ENCODE measurements around the gene RGR.
A peak's percentile ranks its signal among the peaks of the same experiment; 100 is the strongest.
"Not testable (repeated sequence)": the region's sequence is repeated elsewhere in the genome, so short reads cannot be mapped to it uniquely, and the experiment has no call there.

RGR gene

GRCh38 chr10:84270708-84271107 lies 25.9 kb downstream of the RGR start:
- DNase-seq (ENCODE audit: extremely low spot score), result no peak
- CTCF ChIA-PET, result no interaction called here
- TF ChIP-seq HDGF (IDR thresholded peaks at IDR 0.05; ENCODE audit: borderline replicate concordance) (no peak), TARDBP (IDR thresholded peaks at IDR 0.05) (no peak), LEF1 (IDR thresholded peaks at IDR 0.05; ENCODE audit: borderline replicate concordance) (no peak), FOXA1 (IDR thresholded peaks at IDR 0.05) (no peak), NFRKB (IDR thresholded peaks at IDR 0.05) (no peak), ARNT (IDR thresholded peaks at IDR 0.05) (no peak)
- TF ChIP-seq, protein P1, sequence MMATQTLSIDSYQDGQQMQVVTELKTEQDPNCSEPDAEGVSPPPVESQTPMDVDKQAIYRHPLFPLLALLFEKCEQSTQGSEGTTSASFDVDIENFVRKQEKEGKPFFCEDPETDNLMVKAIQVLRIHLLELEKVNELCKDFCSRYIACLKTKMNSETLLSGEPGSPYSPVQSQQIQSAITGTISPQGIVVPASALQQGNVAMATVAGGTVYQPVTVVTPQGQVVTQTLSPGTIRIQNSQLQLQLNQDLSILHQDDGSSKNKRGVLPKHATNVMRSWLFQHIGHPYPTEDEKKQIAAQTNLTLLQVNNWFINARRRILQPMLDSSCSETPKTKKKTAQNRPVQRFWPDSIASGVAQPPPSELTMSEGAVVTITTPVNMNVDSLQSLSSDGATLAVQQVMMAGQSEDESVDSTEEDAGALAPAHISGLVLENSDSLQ (IDR thresholded peaks at IDR 0.05), result no peak
- POLR2A ChIA-PET, result no interaction called here

DNA sequence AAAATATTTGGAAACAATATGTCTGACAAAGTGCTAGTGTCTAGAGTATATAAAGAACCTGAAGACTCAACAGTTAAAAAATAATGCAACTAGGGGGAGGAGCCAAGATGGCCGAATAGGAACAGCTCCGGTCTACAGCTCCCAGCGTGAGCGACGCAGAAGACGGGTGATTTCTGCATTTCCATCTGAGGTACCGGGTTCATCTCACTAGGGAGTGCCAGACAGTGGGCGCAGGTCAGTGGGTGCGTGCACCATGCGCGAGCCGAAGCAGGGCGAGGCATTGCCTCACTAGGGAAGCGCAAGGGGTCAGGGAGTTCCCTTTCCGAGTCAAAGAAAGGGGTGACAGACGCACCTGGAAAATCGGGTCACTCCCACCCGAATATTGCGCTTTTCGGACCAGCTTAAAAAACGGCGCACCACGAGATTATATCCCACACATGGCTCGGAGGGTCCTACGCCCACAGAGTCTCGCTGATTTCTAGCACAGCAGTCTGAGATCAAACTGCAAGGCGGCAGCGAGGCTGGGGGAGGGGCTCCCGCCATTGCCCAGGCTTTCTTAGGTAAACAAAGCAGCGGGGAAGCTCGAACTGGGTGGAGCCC lies 35.1 kb downstream of the RGR start:
- DNase-seq (ENCODE audit: extremely low spot score); POLR2A ChIA-PET: not testable (repeated sequence)
- TF ChIP-seq L3MBTL2 (conservative IDR thresholded peaks at IDR 0.05), result peak; percentile 82
- CTCF ChIA-PET, result interaction anchor here (0.6 kb wide), 1 partner anchor 257 kb away, joined by 3 read pairs; no protein-coding TSS in a partner anchor

DNA sequence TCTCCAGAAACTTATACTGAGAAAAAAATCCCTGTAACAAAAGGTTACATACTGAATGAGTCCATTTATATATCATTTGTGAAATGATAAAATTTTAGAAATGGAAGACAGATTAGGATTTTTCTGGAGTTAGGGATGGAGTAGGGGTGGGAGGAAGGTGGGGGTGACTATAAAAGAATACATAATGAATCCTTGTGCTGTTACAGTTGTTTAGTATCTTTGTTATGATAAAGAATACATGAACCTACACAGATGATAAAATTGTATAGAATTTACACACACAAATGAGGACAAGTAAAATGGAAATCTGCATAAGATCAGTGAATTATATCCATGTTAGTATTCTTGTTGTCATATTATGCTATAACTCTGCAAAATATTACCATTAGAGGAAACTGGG lies 41.8 kb downstream of the RGR start:
- no peak for DNase-seq (ENCODE audit: extremely low spot score)
- POLR2A ChIA-PET, result no interaction called here
- CTCF ChIA-PET, result no interaction called here
- no peak for TF ChIP-seq FOXA1 (IDR thresholded peaks at IDR 0.05)
- no peak for TF ChIP-seq HDGF (IDR thresholded peaks at IDR 0.05; ENCODE audit: borderline replicate concordance)
- no peak for TF ChIP-seq L3MBTL2 (conservative IDR thresholded peaks at IDR 0.05)

DNA sequence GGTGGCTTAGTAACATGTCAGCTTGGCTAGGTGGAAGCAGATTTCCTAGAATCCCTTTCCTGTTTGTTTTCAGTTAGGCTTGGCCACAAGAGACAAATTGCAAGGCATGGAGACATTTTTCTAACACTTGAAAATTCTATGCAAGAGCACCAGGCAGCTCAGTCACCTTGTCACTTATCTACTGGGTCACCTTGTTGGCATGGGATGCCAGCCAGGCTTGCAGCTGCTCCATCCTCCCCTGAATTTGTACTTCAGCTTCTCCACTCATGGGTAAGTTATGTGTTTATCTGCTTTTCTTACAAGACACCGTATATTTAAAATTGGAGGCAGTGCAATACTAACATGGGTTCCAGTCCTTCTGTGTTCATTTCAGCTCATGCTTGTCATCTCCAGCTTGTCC lies 43.3 kb downstream of the RGR start:
- DNase-seq (ENCODE audit: extremely low spot score), result no peak
- ChIA-PET POLR2A (interaction anchor here (1.4 kb wide), 1 partner anchor 40 kb away, joined by 3 read pairs; the partner anchor contains the start of gene CCSER2), CTCF (no interaction called here)
- TF ChIP-seq, protein P1 (IDR thresholded peaks at IDR 0.05), result no peak
- TF ChIP-seq FOXM1 (IDR thresholded peaks at IDR 0.05; ENCODE audit: borderline replicate concordance) (no peak), ZNF384 (IDR thresholded peaks at IDR 0.05) (no peak), HDGF (IDR thresholded peaks at IDR 0.05; ENCODE audit: borderline replicate concordance) (no peak), L3MBTL2 (conservative IDR thresholded peaks at IDR 0.05) (no peak)

GRCh38 chr10:84289521-84290200 lies 44.8 kb downstream of the RGR start:
- ChIA-PET POLR2A (no interaction called here), CTCF (no interaction called here)
- no peak for DNase-seq (ENCODE audit: extremely low spot score)
- TF ChIP-seq BHLHE40 (IDR thresholded peaks at IDR 0.05; ENCODE audit: borderline replicate concordance), result no peak

GRCh38 chr10:84290235-84290634 lies 45.4 kb downstream of the RGR start:
- CTCF ChIA-PET, result no interaction called here
- POLR2A ChIA-PET, result no interaction called here

GRCh38 chr10:84291384-84291783 lies 46.5 kb downstream of the RGR start:
- DNase-seq (ENCODE audit: extremely low spot score), result peak; percentile 39
- TF ChIP-seq FOXM1 (IDR thresholded peaks at IDR 0.05; ENCODE audit: borderline replicate concordance) (no peak), SUZ12 (IDR thresholded peaks at IDR 0.05) (no peak), FOXA1 (IDR thresholded peaks at IDR 0.05) (no peak), ELF4 (IDR thresholded peaks at IDR 0.05) (no peak), HDGF (IDR thresholded peaks at IDR 0.05; ENCODE audit: borderline replicate concordance) (no peak), ARNT (IDR thresholded peaks at IDR 0.05) (no peak)
- CTCF ChIA-PET, result no interaction called here
- POLR2A ChIA-PET, result no interaction called here

More at GRCh38 chr10:84290235-84290634, 45.4 kb downstream of the RGR start:
- no peak for TF ChIP-seq HDGF (IDR thresholded peaks at IDR 0.05; ENCODE audit: borderline replicate concordance)
- TF ChIP-seq FOXA1 (IDR thresholded peaks at IDR 0.05), result no peak
- no peak for TF ChIP-seq NFRKB (IDR thresholded peaks at IDR 0.05)
- TF ChIP-seq CTBP1 (IDR thresholded peaks at IDR 0.05; ENCODE audit: borderline replicate concordance), result no peak
- TF ChIP-seq ZNF384 (IDR thresholded peaks at IDR 0.05), result no peak
- TF ChIP-seq, protein P1 (IDR thresholded peaks at IDR 0.05), result no peak
- no peak for TF ChIP-seq TARDBP (IDR thresholded peaks at IDR 0.05)
- no peak for TF ChIP-seq L3MBTL2 (conservative IDR thresholded peaks at IDR 0.05)
- TF ChIP-seq LEF1 (IDR thresholded peaks at IDR 0.05; ENCODE audit: borderline replicate concordance), result no peak
- no peak for TF ChIP-seq ARNT (IDR thresholded peaks at IDR 0.05)
- no peak for TF ChIP-seq SUZ12 (IDR thresholded peaks at IDR 0.05)
- TF ChIP-seq SP1 (IDR thresholded peaks at IDR 0.05), result no peak
- no peak for DNase-seq (ENCODE audit: extremely low spot score)

DNA sequence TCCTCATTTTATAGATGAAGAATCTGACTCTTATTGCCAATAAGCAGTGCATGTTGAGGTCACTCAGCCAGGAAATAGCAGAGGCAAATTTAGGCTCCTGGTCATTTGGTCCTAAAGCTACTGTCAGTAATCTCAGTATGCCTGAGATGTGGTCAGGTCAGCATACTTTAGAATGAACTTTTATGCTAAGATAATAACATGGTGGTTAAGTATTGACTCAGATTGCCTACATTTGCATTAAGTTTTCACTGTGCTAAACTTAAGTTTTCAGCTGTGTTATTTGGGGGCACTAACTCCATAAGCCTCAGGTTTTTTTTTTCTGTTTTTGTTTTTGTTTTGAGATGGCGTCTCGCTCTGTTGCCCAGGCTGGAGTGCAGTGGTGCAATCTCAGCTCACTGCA lies 47.6 kb downstream of the RGR start:
- no peak for DNase-seq (ENCODE audit: extremely low spot score)
- ChIA-PET POLR2A (interaction anchor here (0.7 kb wide), 1 partner anchor 26 kb away, joined by 3 read pairs; no protein-coding TSS in a partner anchor), CTCF (no interaction called here)
- TF ChIP-seq CTBP1 (IDR thresholded peaks at IDR 0.05; ENCODE audit: borderline replicate concordance) (no peak), FOXM1 (IDR thresholded peaks at IDR 0.05; ENCODE audit: borderline replicate concordance) (no peak), L3MBTL2 (conservative IDR thresholded peaks at IDR 0.05) (no peak), HDGF (IDR thresholded peaks at IDR 0.05; ENCODE audit: borderline replicate concordance) (no peak), ELF4 (IDR thresholded peaks at IDR 0.05) (no peak), SUZ12 (IDR thresholded peaks at IDR 0.05) (no peak), SP1 (IDR thresholded peaks at IDR 0.05) (no peak), FOXA1 (IDR thresholded peaks at IDR 0.05) (no peak)

Measured in HEK293T (cell line).